ENCODE results near the gene KRT37.
A peak's percentile ranks its signal among the peaks of the same experiment; 100 is the strongest.

The KRT37 gene

GRCh38 chr17:41407226-41407625 is 17.2 kb downstream of the KRT37 start:
- ChIA-PET POLR2A (ENCODE audit: low non-redundant PET) (no interaction called here), CTCF (interaction anchor here (0.9 to 1.5 kb wide), 2 partner anchors 142 to 241 kb away, joined by 3 to 6 read pairs; no protein-coding TSS in a partner anchor)
- H3K27ac ChIP-seq, result no peak overlapping the region
- DNase-seq (ENCODE audit: low spot score), result no peak
- TF ChIP-seq CTCF (conservative IDR thresholded peaks at IDR 0.05; ENCODE audit: low read depth), result no peak

GRCh38 chr17:41406205-41406604 is 18.2 kb downstream of the KRT37 start:
- H3K27ac ChIP-seq, result no peak overlapping the region
- peak; percentile 41 for DNase-seq (ENCODE audit: low spot score)
- POLR2A ChIA-PET (ENCODE audit: low non-redundant PET), result no interaction called here
- CTCF ChIA-PET, result interaction anchor here (0.9 to 1.5 kb wide), 3 partner anchors 11 to 242 kb away, joined by 3 to 6 read pairs (median 6); no protein-coding TSS in a partner anchor
- no peak for TF ChIP-seq CTCF (conservative IDR thresholded peaks at IDR 0.05; ENCODE audit: low read depth)

- CTCF ChIA-PET, result interaction anchor here (0.6 to 1.2 kb wide), 7 partner anchors 145 to 769 kb away, joined by 3 to 4 read pairs (median 3); partner anchors contain the start of gene KRTAP4-6
- H3K27ac ChIP-seq, result peak overlapping the region; percentile 70
- POLR2A ChIA-PET (ENCODE audit: low non-redundant PET), result interaction anchor here (0.6 kb wide), 1 partner anchor 144 kb away, joined by 3 read pairs; no protein-coding TSS in a partner anchor
- DNase-seq (ENCODE audit: low spot score), result peak; percentile 94
- TF ChIP-seq CTCF (conservative IDR thresholded peaks at IDR 0.05; ENCODE audit: low read depth), result no peak
These were observed 20.2 kb downstream of the KRT37 start for GRCh38 chr17:41404024-41404671.

- ChIA-PET CTCF (interaction anchor here (0.6 to 1.2 kb wide), 3 partner anchors 145 to 168 kb away, joined by 3 to 4 read pairs (median 3); no protein-coding TSS in a partner anchor), POLR2A (ENCODE audit: low non-redundant PET) (no interaction called here)
- DNase-seq (ENCODE audit: low spot score), result no peak
- no peak for TF ChIP-seq CTCF (conservative IDR thresholded peaks at IDR 0.05; ENCODE audit: low read depth)
- H3K27ac ChIP-seq, result no peak overlapping the region
These were observed 20.9 kb downstream of the KRT37 start for GRCh38 chr17:41403404-41404023.

- ChIA-PET CTCF (no interaction called here), POLR2A (ENCODE audit: low non-redundant PET) (no interaction called here)
- DNase-seq (ENCODE audit: low spot score), result no peak
- TF ChIP-seq CTCF (conservative IDR thresholded peaks at IDR 0.05; ENCODE audit: low read depth), result no peak
- no peak overlapping the region for H3K27ac ChIP-seq
These were observed 22.2 kb downstream of the KRT37 start for GRCh38 chr17:41402161-41402560.

- H3K27ac ChIP-seq, result no peak within 1 kb of the TSS
- no peak for TF ChIP-seq CTCF (conservative IDR thresholded peaks at IDR 0.05; ENCODE audit: low read depth)
- no peak for DNase-seq (ENCODE audit: low spot score)
- CTCF ChIA-PET, result interaction anchor here (0.7 kb wide), 1 partner anchor 20 kb away, joined by 3 read pairs; no protein-coding TSS in a partner anchor
- POLR2A ChIA-PET (ENCODE audit: low non-redundant PET), result no interaction called here
These were observed 27.3 kb downstream of the KRT37 start, which contains the start of gene KRT31 for GRCh38 chr17:41396996-41397660. TSS of gene KRT31 (minus strand) at chr17:41397608. CDS start at chr17:41397539, 69 bp downstream.
